Epithelial cell of proximal tubule (primary cell): ENCODE measurements around the gene CDK5. TPM values are rescaled to one million over a fixed set of nuclear protein-coding genes. Genes with fewer than 3 reads are reported as not detected.

Source experiments
- DNase-seq: peaks from one replicate; pipeline ENCODE4 v3.0.0-alpha.2; 2011; ENCODE audit warnings: low read depth
- H3K4me3 ChIP-seq: 2 replicates; pipeline ENCODE4 v1.5.1; 2011; ENCODE audit warnings: low read depth, mild to moderate bottlenecking, low read length
- total RNA-seq: library from RNA; depleted of rRNA; stranded (reverse); fragments of >200 nt; gene quantifications from 2 replicates; pipeline ENCODE4 v1.2.3, GENCODE V29; 2015
- TF ChIP-seq, protein P1 (sequence below): conservative IDR thresholded peaks from 2 replicates; pipeline ENCODE4 v1.5.1; 2012; ENCODE audit warnings: low read depth, mild to moderate bottlenecking, low read length

CDK5 gene
- total RNA-seq, 1 donor from 2014 or later, result 19.3 TPM

DNA sequence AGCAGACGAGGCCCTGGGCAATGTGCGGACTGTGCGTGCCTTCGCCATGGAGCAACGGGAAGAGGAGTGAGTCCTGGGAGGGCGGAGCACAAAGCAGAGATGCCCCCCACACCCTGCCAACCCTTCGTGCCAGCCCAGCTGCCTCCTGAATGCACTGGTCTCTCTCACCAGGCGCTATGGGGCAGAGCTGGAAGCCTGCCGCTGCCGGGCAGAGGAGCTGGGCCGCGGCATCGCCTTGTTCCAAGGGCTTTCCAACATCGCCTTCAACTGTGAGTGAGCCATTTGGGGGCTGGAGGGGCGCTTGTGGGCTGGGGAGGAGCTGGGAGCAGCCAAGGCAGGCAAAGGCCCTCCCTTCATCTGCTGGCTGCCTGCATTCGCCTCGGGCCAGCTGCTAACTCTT lies 21.8 kb downstream of the CDK5 start:
- TF ChIP-seq, protein P1, sequence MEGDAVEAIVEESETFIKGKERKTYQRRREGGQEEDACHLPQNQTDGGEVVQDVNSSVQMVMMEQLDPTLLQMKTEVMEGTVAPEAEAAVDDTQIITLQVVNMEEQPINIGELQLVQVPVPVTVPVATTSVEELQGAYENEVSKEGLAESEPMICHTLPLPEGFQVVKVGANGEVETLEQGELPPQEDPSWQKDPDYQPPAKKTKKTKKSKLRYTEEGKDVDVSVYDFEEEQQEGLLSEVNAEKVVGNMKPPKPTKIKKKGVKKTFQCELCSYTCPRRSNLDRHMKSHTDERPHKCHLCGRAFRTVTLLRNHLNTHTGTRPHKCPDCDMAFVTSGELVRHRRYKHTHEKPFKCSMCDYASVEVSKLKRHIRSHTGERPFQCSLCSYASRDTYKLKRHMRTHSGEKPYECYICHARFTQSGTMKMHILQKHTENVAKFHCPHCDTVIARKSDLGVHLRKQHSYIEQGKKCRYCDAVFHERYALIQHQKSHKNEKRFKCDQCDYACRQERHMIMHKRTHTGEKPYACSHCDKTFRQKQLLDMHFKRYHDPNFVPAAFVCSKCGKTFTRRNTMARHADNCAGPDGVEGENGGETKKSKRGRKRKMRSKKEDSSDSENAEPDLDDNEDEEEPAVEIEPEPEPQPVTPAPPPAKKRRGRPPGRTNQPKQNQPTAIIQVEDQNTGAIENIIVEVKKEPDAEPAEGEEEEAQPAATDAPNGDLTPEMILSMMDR, result no peak
- H3K4me3 ChIP-seq, result no peak overlapping the region
- no peak for DNase-seq

DNA sequence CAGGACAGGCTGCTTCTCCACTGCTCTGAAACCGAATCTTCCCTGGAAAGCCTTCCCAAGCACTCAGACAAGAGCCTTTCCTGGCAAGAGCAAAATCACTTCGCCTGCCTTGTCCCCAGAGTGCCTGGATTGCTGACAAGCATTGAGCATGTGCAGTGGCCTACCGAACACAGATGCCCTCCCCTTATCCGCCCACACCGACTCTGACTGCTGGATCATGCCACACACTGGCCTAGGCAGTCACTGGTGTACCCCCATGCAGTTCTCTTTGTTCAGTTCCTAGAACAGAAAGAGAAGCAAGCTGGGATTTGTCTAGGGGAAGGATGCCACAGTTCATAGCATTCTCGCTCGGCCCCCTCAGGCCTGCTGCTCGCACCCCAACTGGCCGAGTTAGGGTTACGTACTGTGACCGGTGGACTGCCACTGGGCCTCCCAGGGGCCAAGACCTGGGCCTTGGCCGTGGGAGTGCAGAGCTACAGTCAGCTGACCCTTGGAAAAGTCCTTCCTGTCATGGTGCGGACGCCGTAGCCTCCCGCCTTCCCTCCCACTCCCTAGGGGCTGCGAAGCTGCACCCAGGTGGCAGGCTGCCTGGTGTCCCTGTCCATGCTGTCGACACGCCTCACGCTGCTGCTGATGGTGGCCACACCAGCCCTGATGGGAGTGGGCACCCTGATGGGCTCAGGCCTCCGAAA lies 22.5 kb downstream of the CDK5 start:
- no peak for DNase-seq
- H3K4me3 ChIP-seq, result no peak overlapping the region
- TF ChIP-seq, protein P1, result no peak

DNA sequence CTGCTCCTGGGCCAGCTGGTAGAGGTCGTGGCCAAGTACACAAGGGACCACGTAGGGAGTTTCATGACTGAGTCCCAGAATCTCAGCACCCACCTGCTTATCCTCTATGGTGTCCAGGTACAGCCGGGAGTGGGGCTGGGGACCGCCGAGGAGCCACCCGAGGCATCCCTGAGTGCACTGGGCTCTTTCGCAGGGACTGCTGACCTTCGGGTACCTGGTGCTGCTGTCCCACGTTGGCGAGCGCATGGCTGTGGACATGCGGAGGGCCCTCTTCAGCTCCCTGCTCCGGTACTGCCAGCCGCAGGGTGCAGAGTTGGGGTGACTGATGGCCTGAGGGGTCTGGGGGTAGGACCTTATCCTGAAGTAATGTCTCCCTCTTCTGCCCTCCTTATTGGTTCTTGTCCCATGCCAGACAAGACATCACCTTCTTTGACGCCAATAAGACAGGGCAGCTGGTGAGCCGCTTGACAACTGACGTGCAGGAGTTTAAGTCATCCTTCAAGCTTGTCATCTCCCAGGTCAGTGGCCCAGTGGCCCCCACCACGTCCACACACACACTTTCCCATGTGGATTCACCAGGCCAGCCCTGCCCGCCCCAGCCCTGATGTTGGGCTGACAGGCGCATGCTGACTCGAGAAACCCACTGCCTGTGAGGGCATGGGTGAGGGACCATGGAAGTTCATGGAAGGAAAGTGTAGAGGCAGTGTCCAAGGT lies 23.2 kb downstream of the CDK5 start:
- no peak for DNase-seq
- TF ChIP-seq, protein P1, result no peak
- no peak overlapping the region for H3K4me3 ChIP-seq

DNA sequence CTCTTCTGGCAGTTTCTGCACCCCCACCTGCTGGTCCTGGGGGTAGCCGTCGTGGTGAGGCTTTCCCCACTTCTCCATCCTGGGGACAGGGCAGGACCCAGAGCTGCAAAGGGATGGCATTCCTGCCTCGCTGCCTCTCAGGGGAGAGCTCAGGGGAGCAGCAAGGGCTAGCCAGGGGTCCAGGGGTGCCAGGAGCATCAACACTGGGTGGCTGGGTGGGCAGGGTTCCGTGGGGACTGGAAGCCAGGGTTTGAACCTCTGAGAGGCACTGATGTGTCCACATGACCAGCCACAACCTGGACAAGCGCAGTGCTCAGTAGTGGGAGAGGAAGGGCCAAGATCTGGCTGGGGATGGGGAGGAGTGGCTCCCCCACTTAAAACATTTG lies 23.8 kb downstream of the CDK5 start:
- TF ChIP-seq, protein P1, result no peak
- no peak for DNase-seq
- H3K4me3 ChIP-seq, result no peak overlapping the region

DNA sequence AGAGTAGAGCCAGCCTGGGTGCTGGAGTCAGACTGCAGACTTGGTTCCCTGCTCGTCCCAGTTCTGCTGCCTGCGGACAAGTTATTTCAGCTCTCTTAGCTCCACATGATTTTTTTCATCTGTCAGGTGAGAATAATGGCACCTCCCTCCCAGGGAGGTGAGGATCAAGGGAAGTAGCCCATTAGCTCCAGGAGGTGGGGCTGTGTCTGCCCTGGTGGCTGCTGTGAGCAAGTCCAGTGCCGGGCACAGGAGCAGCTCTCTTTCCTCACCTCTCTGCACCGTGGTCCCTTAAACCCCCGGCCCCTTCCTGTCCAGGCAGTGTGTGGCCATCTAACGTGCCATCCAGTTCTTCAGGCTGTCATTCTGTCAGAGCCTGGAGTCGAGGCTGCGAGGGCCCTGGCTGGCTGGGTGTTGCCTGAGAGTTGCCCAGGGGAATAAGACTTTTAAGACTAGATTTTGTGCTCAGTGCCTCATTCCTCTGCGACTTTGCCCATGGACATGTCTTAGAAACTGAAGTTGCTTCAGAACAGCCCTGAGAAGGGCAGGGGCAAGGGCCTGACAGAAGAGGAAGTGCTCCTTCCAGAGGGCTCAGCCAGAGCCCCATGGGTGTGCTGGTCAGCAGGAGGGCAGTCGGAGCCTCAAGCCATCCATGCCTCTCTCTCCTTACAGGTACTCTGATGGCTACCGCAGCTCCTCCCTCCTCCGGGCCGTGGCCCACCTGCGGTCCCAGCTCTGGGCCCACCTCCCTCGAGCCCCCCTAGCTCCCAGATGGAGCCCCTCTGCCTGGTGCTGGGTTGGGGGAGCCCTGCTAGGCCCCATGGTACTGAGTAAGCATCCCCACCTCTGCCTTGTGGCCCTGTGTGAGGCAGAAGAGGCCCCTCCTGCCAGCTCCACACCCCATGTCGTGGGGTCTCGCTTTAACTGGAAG lies 24.5 kb downstream of the CDK5 start:
- DNase-seq, result no peak
- TF ChIP-seq, protein P1, result peak; percentile 26
- H3K4me3 ChIP-seq, result no peak overlapping the region

DNA sequence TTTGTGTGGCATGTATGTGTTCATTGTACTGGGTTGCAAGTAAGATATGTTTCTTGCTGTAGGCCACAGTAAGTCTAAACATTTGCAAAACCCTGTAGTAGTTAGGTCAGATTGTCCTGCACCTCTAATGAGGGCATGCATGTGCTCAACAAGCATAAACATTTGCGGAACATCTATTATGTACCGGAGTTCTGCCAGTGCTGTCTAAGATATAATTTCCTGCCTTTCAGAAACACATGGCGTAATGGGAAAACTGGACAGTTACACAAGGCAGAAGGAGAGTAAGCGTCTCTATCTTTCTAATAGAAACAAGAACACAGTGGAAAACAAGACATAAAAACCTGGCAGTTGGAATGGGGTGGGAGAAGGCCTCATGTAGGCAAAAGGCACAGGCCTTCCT lies 26.7 kb downstream of the CDK5 start:
- H3K4me3 ChIP-seq, result no peak overlapping the region
- TF ChIP-seq, protein P1, result no peak
- no peak for DNase-seq
